Keratinocyte (primary cell): ENCODE results near the gene COL25A1. TPM values are rescaled to one million over a fixed set of nuclear protein-coding genes. Genes with fewer than 3 reads are reported as not detected.

ENCODE experiments used
- DNase-seq: peaks from one replicate; pipeline ENCODE4 v3.0.0-alpha.2; 2011; ENCODE audit warnings: low read depth, missing footprints, low spot score
- FAIRE-seq: peaks from 2 replicates; lab custom pipeline; 2011; peaks lifted over from hg19 to GRCh38; lab: Jason Lieb, UNC
- H2AFZ ChIP-seq: 2 replicates; pipeline ENCODE4 v1.6.0; 2012; ENCODE audit warnings: low read length, control low read depth, inconsistent platforms; ENCODE audit not compliant: control insufficient read depth
- H3K27ac ChIP-seq: 2 replicates; pipeline ENCODE4 v1.5.1; 2011; ENCODE audit warnings: low read length; ENCODE audit not compliant: control insufficient read depth, insufficient read depth
- H3K27me3 ChIP-seq: 3 replicates; pipeline ENCODE4 v1.6.0; 2011; ENCODE audit warnings: low read length; ENCODE audit not compliant: control insufficient read depth, insufficient read depth; ENCODE audit errors: extremely low read depth
- H3K36me3 ChIP-seq, 2 experiments: 2 replicates in 1 of 2; 3 replicates in 1 of 2; pipeline ENCODE4 v1.5.1; 2011; ENCODE audit warnings: low read length in 2 of 2, mild to moderate bottlenecking in 1 of 2; ENCODE audit not compliant: control insufficient read depth in 2 of 2, insufficient read depth in 2 of 2; ENCODE audit errors: extremely low read depth in 1 of 2
- H3K4me1 ChIP-seq: 3 replicates; pipeline ENCODE4 v1.5.1; 2011; ENCODE audit warnings: low read length; ENCODE audit not compliant: control insufficient read depth, insufficient read depth; ENCODE audit errors: extremely low read depth
- H3K4me2 ChIP-seq: 3 replicates; pipeline ENCODE4 v1.6.0; 2011; ENCODE audit warnings: low read depth, low read length; ENCODE audit not compliant: control insufficient read depth, insufficient read depth; ENCODE audit errors: extremely low read depth
- H3K4me3 ChIP-seq, 3 experiments: fragments of 200-600 bp in 1 of 3; sonication (generic) in 1 of 3; 2 replicates in 2 of 3; 3 replicates in 1 of 3; pipeline ENCODE4 v1.5.1; 2011 to 2016; ENCODE audit warnings: low read length in 3 of 3, mild to moderate bottlenecking in 3 of 3, control low read depth in 2 of 3, inconsistent platforms in 1 of 3, low read depth in 1 of 3, mixed read lengths in 1 of 3, mixed run types in 1 of 3, moderate library complexity in 1 of 3; ENCODE audit not compliant: control insufficient read depth in 2 of 3, insufficient read depth in 2 of 3; ENCODE audit errors: extremely low read depth in 1 of 3
- H3K79me2 ChIP-seq: 2 replicates; pipeline ENCODE4 v1.6.0; 2012; ENCODE audit warnings: low read length; ENCODE audit not compliant: control insufficient read depth, insufficient read depth
- H3K9ac ChIP-seq: 3 replicates; pipeline ENCODE4 v1.6.0; 2011; ENCODE audit warnings: low read length; ENCODE audit not compliant: control insufficient read depth, insufficient read depth; ENCODE audit errors: extremely low read depth
- H3K9me1 ChIP-seq: 3 replicates; pipeline ENCODE4 v1.6.0; 2011; ENCODE audit warnings: low read length; ENCODE audit not compliant: control insufficient read depth, insufficient read depth; ENCODE audit errors: extremely low read depth
- H3K9me3 ChIP-seq: 2 replicates; pipeline ENCODE4 v1.5.1; 2012; ENCODE audit warnings: low read depth, low read length; ENCODE audit not compliant: control insufficient read depth
- H4K20me1 ChIP-seq: 3 replicates; pipeline ENCODE4 v1.6.0; 2011; ENCODE audit warnings: low read length; ENCODE audit not compliant: control insufficient read depth, insufficient read depth; ENCODE audit errors: extremely low read depth
- CTCF ChIP-seq, 3 experiments: IDR thresholded peaks in 1 of 3; conservative IDR thresholded peaks in 1 of 3; optimal IDR thresholded peaks in 1 of 3; 2 replicates in 2 of 3; 3 replicates in 1 of 3; pipeline versions ENCODE3 to v1.5.1; 2011; ENCODE audit warnings: low read length in 3 of 3, mild to moderate bottlenecking in 3 of 3, moderate library complexity in 2 of 3, control low read depth in 1 of 3, inconsistent platforms in 1 of 3; ENCODE audit not compliant: insufficient read depth in 2 of 3; ENCODE audit errors: extremely low read depth in 1 of 3
- EZH2 ChIP-seq: IDR thresholded peaks from one replicate; pipeline ENCODE4 v1.6.1; 2012; ENCODE audit warnings: inconsistent platforms, mild to moderate bottlenecking, low read length, moderate library complexity
- dilution Hi-C: fragments of 300-500 bp; cut with MboI; formaldehyde crosslinking; loops from one replicate; pipeline ENCODE4 v1.7.0; 2020; ENCODE audit warnings: low sequenced_read_pairs; ENCODE audit not compliant: extremely low pct_ligation_motif_present
- polyA plus RNA-seq, 5 experiments: library from polyadenylated mRNA; depleted of rRNA in 3 of 5; stranded (reverse) in 3 of 5; stranded (forward) in 1 of 5; unstranded in 1 of 5; fragments of >200 nt; gene quantifications; 1 replicate in 1 of 5; 2 replicates in 3 of 5; 3 replicates in 1 of 5; pipeline versions ENCODE4 v1.2.1 to v1.2.3, GENCODE V29; 2011 to 2012; ENCODE audit warnings: missing spikeins in 2 of 5, low read depth in 1 of 5, low replicate concordance in 1 of 5

Gene COL25A1
- polyA plus RNA-seq, 1 donor (not counting 4 experiments of a cell fraction or from before 2014, with no cell fraction given) = not detected

GRCh38 chr4:109125084-109125483, 177.4 kb downstream of the COL25A1 start:
- Histone ChIP-seq H2AFZ (no peak overlapping the region), H3K9ac (no peak overlapping the region), H3K36me3 (no peaks in the 10 kb centered on the region), H3K27me3 (no peaks in the 10 kb centered on the region), H4K20me1 (no peaks in the 10 kb centered on the region), H3K4me1 (no peaks in the 10 kb centered on the region), H3K9me1 (no peaks in the 10 kb centered on the region), H3K4me3 (no peak overlapping the region), H3K9me3 (no peaks in the 10 kb centered on the region), H3K27ac (no peak overlapping the region), H3K4me2 (no peak overlapping the region), H3K79me2 (no peaks in the 10 kb centered on the region)
- dilution Hi-C loops = no loop called here
- no peak for FAIRE-seq
- TF ChIP-seq EZH2 (no peak), CTCF (optimal IDR thresholded peaks at IDR 0.05 in 1 of 3, IDR thresholded peaks at IDR 0.05 in 1 of 3, conservative IDR thresholded peaks at IDR 0.05 in 1 of 3; ENCODE audit: extremely low read depth in 1 of 3, insufficient read depth in 2 of 3, low read length in 3 of 3) (no peak)
- DNase-seq = no peak

DNA sequence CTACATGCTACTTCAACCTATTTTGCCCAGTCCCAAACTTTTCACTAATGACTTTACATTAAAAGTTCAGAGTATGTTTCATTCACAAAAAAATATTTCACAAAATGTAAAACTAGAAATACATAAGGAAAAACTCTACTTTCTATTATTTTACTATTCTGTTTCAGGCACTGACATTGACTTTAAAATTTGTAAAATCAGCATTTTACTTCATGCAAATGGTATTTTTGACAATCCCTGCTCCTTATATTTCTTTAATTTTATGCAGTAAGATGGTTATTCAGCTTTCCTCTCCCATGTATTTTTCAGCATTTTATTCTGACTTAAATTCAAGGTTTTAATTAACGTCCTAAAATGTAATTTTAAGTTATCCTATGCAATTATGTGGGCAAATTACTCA, 178.5 kb downstream of the COL25A1 start:
- H3K27ac ChIP-seq = no peak overlapping the region
- DNase-seq = no peak
- no peaks in the 10 kb centered on the region for H3K27me3 ChIP-seq
- FAIRE-seq = no peak
- no peaks in the 10 kb centered on the region for H3K9me3 ChIP-seq
- no peak overlapping the region for H3K9ac ChIP-seq
- no peaks in the 10 kb centered on the region for H3K9me1 ChIP-seq
- no peak overlapping the region for H3K4me2 ChIP-seq
- no peak overlapping the region for H2AFZ ChIP-seq
- H3K79me2 ChIP-seq = no peaks in the 10 kb centered on the region
- no peaks in the 10 kb centered on the region for H3K36me3 ChIP-seq
- no peak for TF ChIP-seq CTCF (optimal IDR thresholded peaks at IDR 0.05 in 1 of 3, IDR thresholded peaks at IDR 0.05 in 1 of 3, conservative IDR thresholded peaks at IDR 0.05 in 1 of 3; ENCODE audit: extremely low read depth in 1 of 3, insufficient read depth in 2 of 3, low read length in 3 of 3)
- dilution Hi-C loops = no loop called here
- no peak overlapping the region for H3K4me3 ChIP-seq
- H3K4me1 ChIP-seq = no peaks in the 10 kb centered on the region
- H4K20me1 ChIP-seq = no peaks in the 10 kb centered on the region
